T-helper 9 cell (primary cell): ENCODE results near the gene TFB2M.

Experiments used
- DNase-seq: peaks from one replicate; pipeline ENCODE4 v3.0.0-alpha.2; 2020

The TFB2M gene

GRCh38 chr1:246550402-246550801 lies 15.7 kb downstream of the TFB2M start:
- no peak for DNase-seq

- no peak for DNase-seq
These were observed 16.4 kb downstream of the TFB2M start for GRCh38 chr1:246549665-246550064.

- no peak for DNase-seq
These were observed 22.1 kb downstream of the TFB2M start for GRCh38 chr1:246544001-246544400.

GRCh38 chr1:246540738-246541491 lies 25.1 kb downstream of the TFB2M start:
- DNase-seq = no peak

GRCh38 chr1:246537887-246538286 lies 28.2 kb downstream of the TFB2M start:
- DNase-seq = no peak

GRCh38 chr1:246537441-246537840 lies 28.6 kb downstream of the TFB2M start:
- no peak for DNase-seq

- DNase-seq = no peak
These were observed 31.9 kb downstream of the TFB2M start for GRCh38 chr1:246534114-246534513.

- DNase-seq = no peak
These were observed 32.6 kb downstream of the TFB2M start for GRCh38 chr1:246533371-246533905.

- no peak for DNase-seq
These were observed 33.5 kb downstream of the TFB2M start for GRCh38 chr1:246532519-246532918.

- DNase-seq = no peak
These were observed 35.6 kb downstream of the TFB2M start for GRCh38 chr1:246530482-246530881.

GRCh38 chr1:246528933-246529731 lies 36.9 kb downstream of the TFB2M start:
- DNase-seq = no peak

GRCh38 chr1:246527402-246528088 lies 38.5 kb downstream of the TFB2M start:
- DNase-seq = no peak

- DNase-seq = no peak
These were observed 39.1 kb downstream of the TFB2M start for GRCh38 chr1:246526915-246527314.

GRCh38 chr1:246526380-246526779 lies 39.7 kb downstream of the TFB2M start:
- DNase-seq = no peak

- no peak for DNase-seq
These were observed 46.5 kb downstream of the TFB2M start for GRCh38 chr1:246519514-246519913.

- DNase-seq = no peak
These were observed 47.4 kb downstream of the TFB2M start for GRCh38 chr1:246518456-246519205.

GRCh38 chr1:246517391-246517790 lies 48.7 kb downstream of the TFB2M start:
- DNase-seq = no peak

- no peak for DNase-seq
These were observed 49.9 kb downstream of the TFB2M start for GRCh38 chr1:246516126-246516525.

GRCh38 chr1:246515390-246516005 lies 50.6 kb downstream of the TFB2M start:
- no peak for DNase-seq

GRCh38 chr1:246513619-246514343 lies 52.3 kb downstream of the TFB2M start:
- DNase-seq = no peak

- no peak for DNase-seq
These were observed 53.0 kb downstream of the TFB2M start for GRCh38 chr1:246513041-246513440.
